Left ventricle myocardium superior (tissue), 1 donor: Measurements from ENCODE around the gene LENG9. TPM values are rescaled to one million over a fixed set of nuclear protein-coding genes. Genes with fewer than 3 reads are reported as not detected.

Experiments
- ATAC-seq: fragments of 200-7000 bp; cut with Tn5 transposase; one replicate; pipeline ENCODE4 v1.9.1; 2020; ENCODE audit warnings: mild to moderate bottlenecking, moderate library complexity
- DNase-seq: peaks from one replicate; pipeline ENCODE4 v3.0.0-alpha.2; 2020
- intact Hi-C: fragments of 100-400 bp; cut with micrococcal nuclease; formaldehyde crosslinking; loops from one replicate; pipeline ENCODE4 v1.11.0; 2022
- total RNA-seq: library from RNA; stranded (reverse); fragmentation: NEBNext Ultra II Directional; extraction: Animal tissue kit (Norgen Biotek cat#: 25700); gene quantifications from one replicate; pipeline ENCODE4 v1.2.1, GENCODE V29; 2021
- donor health status: DM: no; HTN: yes; CAD: no; lungs with severe emphysema.

The LENG9 gene
- total RNA-seq, 1 donor from 2014 or later: 1.4 TPM

DNA sequence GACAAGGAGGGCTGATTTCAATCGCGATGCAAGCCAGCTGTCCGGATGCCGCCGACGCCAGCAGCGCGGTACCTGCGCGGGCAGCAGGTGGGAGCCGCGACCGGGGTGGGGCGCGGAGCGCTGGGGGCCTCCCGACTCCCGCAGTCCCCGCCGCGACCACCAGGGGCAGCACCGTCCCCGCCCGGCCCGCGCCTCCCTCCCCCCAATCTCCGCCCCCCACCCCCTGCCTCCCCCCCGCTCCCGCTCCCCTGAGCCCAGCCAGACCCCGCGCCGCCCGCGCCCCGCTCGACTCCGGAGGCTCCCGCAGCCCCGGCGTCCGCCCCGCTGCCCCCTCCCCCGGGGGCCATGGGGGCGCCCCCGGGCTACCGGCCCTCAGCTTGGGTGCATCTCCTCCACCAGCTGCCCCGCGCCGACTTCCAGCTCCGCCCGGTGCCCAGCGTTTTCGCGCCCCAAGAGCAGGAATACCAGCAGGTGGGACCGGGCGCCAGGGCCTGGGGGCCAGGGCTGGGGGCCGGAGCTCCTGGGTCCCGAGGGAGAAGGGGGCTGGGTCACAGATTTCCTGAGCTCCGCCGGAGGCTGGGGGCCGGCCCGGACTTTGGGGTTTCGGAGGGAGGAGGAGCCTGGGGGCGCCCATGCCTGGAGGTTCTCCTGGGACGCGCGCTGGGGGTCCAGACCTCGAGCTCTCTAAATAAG lies 48.2 kb downstream of the LENG9 start, which contains the start of gene TTYH1:
TSS of gene TTYH1 (plus strand) at position 257 of the 693 bp plus-strand sequence. CDS start at position 346, 89 bp downstream.
- no peak for DNase-seq
- intact Hi-C loops: no loop called here
- no peak for ATAC-seq

DNA sequence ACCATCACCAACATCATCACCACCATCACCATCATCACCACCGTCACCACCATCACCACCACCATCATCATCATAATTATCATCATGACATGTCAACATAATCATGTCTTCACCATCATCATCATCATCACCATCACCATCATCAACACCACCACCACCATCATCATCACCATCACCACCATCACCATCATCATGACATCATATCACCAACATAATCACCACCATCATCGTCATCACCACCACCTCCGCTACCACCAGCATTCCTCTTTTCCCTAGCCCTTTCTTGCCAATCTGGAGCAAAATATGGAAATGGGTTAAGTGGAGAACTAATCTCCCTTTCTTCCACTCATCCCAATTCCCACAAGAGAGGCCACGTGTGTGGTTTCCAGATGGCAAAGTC lies 49.4 kb downstream of the LENG9 start:
- DNase-seq (no peak), ATAC-seq (no peak)
- intact Hi-C loops: no loop called here

DNA sequence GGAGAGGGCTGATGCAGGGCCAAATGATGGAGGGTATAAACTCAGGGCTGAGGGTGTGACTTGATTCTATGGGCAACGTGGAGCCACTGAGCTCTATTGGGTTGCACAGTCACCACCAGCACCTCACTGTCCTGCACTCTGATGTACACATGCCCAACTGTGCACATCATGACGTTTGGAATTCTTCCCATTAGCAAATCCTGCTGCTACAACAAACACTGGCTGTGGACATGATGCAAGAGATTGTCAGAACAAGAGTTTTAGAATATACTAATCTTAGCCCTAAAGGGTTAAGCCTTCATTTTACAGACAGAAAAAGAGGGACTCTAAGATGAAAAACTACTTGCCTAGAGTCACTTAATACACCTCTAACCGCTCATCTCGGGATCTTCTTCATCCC lies 50.7 kb downstream of the LENG9 start:
- ATAC-seq: no peak
- DNase-seq: no peak
- intact Hi-C loops: no loop called here

Other genes starting within 250 kb of the LENG9 start
- gene LILRB3, start 240.8 kb downstream of the LENG9 start, total RNA-seq: 4.3 TPM
- gene LILRA6, start 221.0 kb downstream of the LENG9 start, total RNA-seq: 2.3 TPM
- gene LILRB5, start 206.5 kb downstream of the LENG9 start, total RNA-seq: 5.5 TPM
- gene LILRB2, start 182.7 kb downstream of the LENG9 start, total RNA-seq: 2.7 TPM
- 1.2 TPM for gene LILRA5, start 150.6 kb downstream of the LENG9 start, total RNA-seq
- gene LILRA4, start 124.6 kb downstream of the LENG9 start, total RNA-seq: not detected
- 5.9 TPM for gene LAIR1, start 98.8 kb downstream of the LENG9 start, total RNA-seq
- 1.6 TPM for gene TTYH1, start 48.3 kb downstream of the LENG9 start, total RNA-seq
- 69.1 TPM for gene LENG8, start 14.6 kb downstream of the LENG9 start, total RNA-seq
- gene CDC42EP5, start 9.5 kb upstream of the LENG9 start, total RNA-seq: 11.0 TPM
- gene LAIR2, start 39.1 kb upstream of the LENG9 start, total RNA-seq: not detected
- gene LILRA2, start 110.0 kb upstream of the LENG9 start, total RNA-seq: 2.0 TPM
- gene LILRA1, start 129.9 kb upstream of the LENG9 start, total RNA-seq: 0.50 TPM
- gene LILRB1, start 166.7 kb upstream of the LENG9 start, total RNA-seq: 2.2 TPM
- gene LILRB4, start 199.2 kb upstream of the LENG9 start, total RNA-seq: 3.3 TPM